SU-DHL-6 (cell line): Measurements from ENCODE around the gene PAGE3.

ENCODE experiments used
- H2AFZ ChIP-seq: fragments of 200-600 bp; sonication (generic); 2 replicates; pipeline ENCODE4 v1.6.1; 2014; ENCODE audit warnings: low read depth, mild to moderate bottlenecking, moderate library complexity, mixed read lengths, antibody characterized with exemption, low read length; ENCODE audit not compliant: severe bottlenecking
- H3F3A ChIP-seq: fragments of 200-600 bp; shearing (Covaris generic); 2 replicates; pipeline ENCODE4 v1.6.0; 2016; ENCODE audit warnings: antibody characterized with exemption, mild to moderate bottlenecking; ENCODE audit not compliant: insufficient read depth
- H3K27ac ChIP-seq: fragments of 200-600 bp; sonication (generic); 2 replicates; pipeline ENCODE4 v1.5.1; 2016; ENCODE audit warnings: low read depth, mild to moderate bottlenecking, low read length, moderate library complexity, mixed read lengths
- H3K27me3 ChIP-seq: fragments of 200-600 bp; sonication (generic), shearing (Covaris generic); 2 replicates; pipeline ENCODE4 v1.6.0; 2014; ENCODE audit warnings: mild to moderate bottlenecking, low read length
- H3K36me3 ChIP-seq: fragments of 200-600 bp; sonication (generic); 2 replicates; pipeline ENCODE4 v1.6.1; 2014; ENCODE audit warnings: mild to moderate bottlenecking, low read length, mixed read lengths
- H3K4me2 ChIP-seq: fragments of 300-600, 200-600 bp; shearing (Covaris generic), sonication (generic); 2 replicates; pipeline ENCODE4 v1.6.0; 2014; ENCODE audit warnings: low read length, low read depth, mild to moderate bottlenecking; ENCODE audit not compliant: poor library complexity, severe bottlenecking
- H3K4me3 ChIP-seq: fragments of 200-600 bp; sonication (generic); 2 replicates; pipeline ENCODE4 v1.5.1; 2014; ENCODE audit warnings: antibody characterized with exemption, low read length, mild to moderate bottlenecking, mixed read lengths; ENCODE audit not compliant: insufficient read depth, poor library complexity, severe bottlenecking
- H3K79me2 ChIP-seq: fragments of 200-600 bp; sonication (generic); 2 replicates; pipeline ENCODE4 v1.6.1; 2014; ENCODE audit warnings: mild to moderate bottlenecking, low read length, moderate library complexity; ENCODE audit not compliant: insufficient read depth
- H3K9ac ChIP-seq: fragments of 200-600 bp; sonication (generic); 2 replicates; pipeline ENCODE4 v1.7.0; 2014; ENCODE audit warnings: mild to moderate bottlenecking, low read length
- H3K9me2 ChIP-seq: fragments of 200-600 bp; sonication (generic); replicated peaks from 2 replicates; pipeline ENCODE4 v1.6.1; 2014; ENCODE audit warnings: low read length; ENCODE audit not compliant: insufficient read depth
- H3K9me3 ChIP-seq: fragments of 200-600 bp; sonication (generic); 2 replicates; pipeline ENCODE4 v1.6.1; 2014; ENCODE audit warnings: low read length, mixed read lengths; ENCODE audit not compliant: insufficient read depth
- H4K20me1 ChIP-seq: fragments of 200-600 bp; sonication (generic); 2 replicates; pipeline ENCODE4 v1.6.1; 2014; ENCODE audit warnings: low read depth, mild to moderate bottlenecking, antibody characterized with exemption, low read length, moderate library complexity, mixed read lengths
- EZH2phosphoT487 ChIP-seq: fragments of 200-600 bp; sonication (generic), shearing (Covaris generic); conservative IDR thresholded peaks from 2 replicates; pipeline ENCODE4 v1.6.1; 2018; ENCODE audit warnings: mild to moderate bottlenecking, antibody characterized with exemption, low read length, moderate library complexity, mixed read lengths
- TF ChIP-seq, protein P1 (sequence below): fragments of 200-600 bp; sonication (generic); IDR thresholded peaks from one replicate; pipeline ENCODE4 v1.5.1; 2017; ENCODE audit warnings: antibody characterized with exemption, mild to moderate bottlenecking, low read length, moderate library complexity; ENCODE audit not compliant: insufficient read depth, poor library complexity, severe bottlenecking

The PAGE3 gene

DNA sequence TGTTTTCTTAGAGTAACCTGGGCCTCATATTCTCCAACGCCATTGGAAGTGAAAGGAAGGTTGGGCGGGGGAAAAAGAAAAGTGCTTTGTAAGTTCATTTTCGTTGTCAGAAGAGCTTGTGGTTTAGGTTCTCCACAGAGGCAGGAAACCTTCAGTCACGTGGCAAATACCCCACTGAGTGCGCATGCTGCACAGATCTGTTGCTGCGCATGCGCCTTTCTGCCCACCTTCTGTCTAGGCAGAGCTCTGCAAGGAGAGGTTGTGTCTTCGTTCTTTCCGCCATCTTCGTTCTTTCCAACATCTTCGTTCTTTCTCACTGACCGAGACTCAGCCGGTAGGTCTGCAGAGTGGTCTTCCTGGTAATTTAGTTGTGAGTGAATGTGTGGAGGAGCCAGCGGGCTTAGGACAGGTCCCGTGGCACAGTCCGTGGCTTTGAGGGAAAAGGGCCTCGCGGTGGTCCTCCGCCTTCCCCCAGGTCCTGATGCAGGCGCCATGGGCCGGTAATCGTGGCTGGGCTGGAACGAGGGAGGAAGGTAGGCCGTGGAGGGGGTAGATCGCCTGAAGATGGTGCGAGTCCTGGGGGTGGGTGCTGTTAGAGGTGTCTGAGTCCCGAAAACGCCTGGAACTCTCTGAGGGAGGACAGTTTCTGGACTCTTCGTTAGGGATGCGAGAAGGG is 44.5 kb downstream of the PAGE3 start, which contains the start of gene PAGE5:
PAGE5 (plus strand) TSS at position 228 of the 676 bp plus-strand sequence. CDS start 1,037 bp downstream, outside the sequence.
- H3K9me3 ChIP-seq: no peaks in the 10 kb centered on the region
- H3K27ac ChIP-seq: no peak within 1 kb of the TSS

GRCh38 chrX:55213381-55213780 is 51.3 kb downstream of the PAGE3 start:
- no peaks in the 10 kb centered on the region for H3K36me3 ChIP-seq
- H3K9me2 ChIP-seq: no peaks in the 10 kb centered on the region
- TF ChIP-seq EZH2phosphoT487: no peak
- TF ChIP-seq, protein P1, sequence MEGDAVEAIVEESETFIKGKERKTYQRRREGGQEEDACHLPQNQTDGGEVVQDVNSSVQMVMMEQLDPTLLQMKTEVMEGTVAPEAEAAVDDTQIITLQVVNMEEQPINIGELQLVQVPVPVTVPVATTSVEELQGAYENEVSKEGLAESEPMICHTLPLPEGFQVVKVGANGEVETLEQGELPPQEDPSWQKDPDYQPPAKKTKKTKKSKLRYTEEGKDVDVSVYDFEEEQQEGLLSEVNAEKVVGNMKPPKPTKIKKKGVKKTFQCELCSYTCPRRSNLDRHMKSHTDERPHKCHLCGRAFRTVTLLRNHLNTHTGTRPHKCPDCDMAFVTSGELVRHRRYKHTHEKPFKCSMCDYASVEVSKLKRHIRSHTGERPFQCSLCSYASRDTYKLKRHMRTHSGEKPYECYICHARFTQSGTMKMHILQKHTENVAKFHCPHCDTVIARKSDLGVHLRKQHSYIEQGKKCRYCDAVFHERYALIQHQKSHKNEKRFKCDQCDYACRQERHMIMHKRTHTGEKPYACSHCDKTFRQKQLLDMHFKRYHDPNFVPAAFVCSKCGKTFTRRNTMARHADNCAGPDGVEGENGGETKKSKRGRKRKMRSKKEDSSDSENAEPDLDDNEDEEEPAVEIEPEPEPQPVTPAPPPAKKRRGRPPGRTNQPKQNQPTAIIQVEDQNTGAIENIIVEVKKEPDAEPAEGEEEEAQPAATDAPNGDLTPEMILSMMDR: no peak
- H3K27me3 ChIP-seq: no peaks in the 10 kb centered on the region
- no peaks in the 10 kb centered on the region for H4K20me1 ChIP-seq
- no peak overlapping the region for H3K27ac ChIP-seq
- no peak overlapping the region for H2AFZ ChIP-seq
- H3K79me2 ChIP-seq: no peaks in the 10 kb centered on the region
- H3K9me3 ChIP-seq: no peaks in the 10 kb centered on the region
- H3K4me3 ChIP-seq: no peak overlapping the region
- H3F3A ChIP-seq: no peaks in the 10 kb centered on the region
- no peak overlapping the region for H3K4me2 ChIP-seq
- no peak overlapping the region for H3K9ac ChIP-seq

More for the DNA sequence above, 44.5 kb downstream of the PAGE3 start, which contains the start of gene PAGE5:
- no peaks in the 10 kb centered on the region for H3K79me2 ChIP-seq
- H3K9ac ChIP-seq: no peak within 1 kb of the TSS
- no peaks in the 10 kb centered on the region for H3K27me3 ChIP-seq
- no peak within 1 kb of the TSS for H3K4me3 ChIP-seq
- no peaks in the 10 kb centered on the region for H3F3A ChIP-seq
- no peaks in the 10 kb centered on the region for H4K20me1 ChIP-seq
- no peaks in the 10 kb centered on the region for H3K36me3 ChIP-seq
- no peak within 1 kb of the TSS for H3K4me2 ChIP-seq
- TF ChIP-seq EZH2phosphoT487: no peak
- TF ChIP-seq, protein P1: no peak
- no peaks in the 10 kb centered on the region for H3K9me2 ChIP-seq
- no peak within 1 kb of the TSS for H2AFZ ChIP-seq

GRCh38 chrX:55210931-55211677 is 53.6 kb downstream of the PAGE3 start:
- Histone ChIP-seq H3K9ac (no peak overlapping the region), H2AFZ (no peak overlapping the region), H3K27ac (no peak overlapping the region), H3K9me3 (no peaks in the 10 kb centered on the region), H3K4me3 (no peak overlapping the region), H3K79me2 (no peaks in the 10 kb centered on the region), H3K4me2 (no peak overlapping the region), H3K27me3 (no peaks in the 10 kb centered on the region), H3F3A (no peaks in the 10 kb centered on the region), H4K20me1 (no peaks in the 10 kb centered on the region), H3K36me3 (no peaks in the 10 kb centered on the region), H3K9me2 (no peaks in the 10 kb centered on the region)
- TF ChIP-seq EZH2phosphoT487: no peak
- TF ChIP-seq, protein P1: no peak
